Kidney glomerular epithelial cell (primary cell): ENCODE results near the gene GPR85.
"Not testable (repeated sequence)": the region's sequence is repeated elsewhere in the genome, so short reads cannot be mapped to it uniquely, and the experiment has no call there.

Experiments used
- DNase-seq: peaks from one replicate; lab custom pipeline; 2025; lab: John Stamatoyannopoulos, UW

The GPR85 gene

DNA sequence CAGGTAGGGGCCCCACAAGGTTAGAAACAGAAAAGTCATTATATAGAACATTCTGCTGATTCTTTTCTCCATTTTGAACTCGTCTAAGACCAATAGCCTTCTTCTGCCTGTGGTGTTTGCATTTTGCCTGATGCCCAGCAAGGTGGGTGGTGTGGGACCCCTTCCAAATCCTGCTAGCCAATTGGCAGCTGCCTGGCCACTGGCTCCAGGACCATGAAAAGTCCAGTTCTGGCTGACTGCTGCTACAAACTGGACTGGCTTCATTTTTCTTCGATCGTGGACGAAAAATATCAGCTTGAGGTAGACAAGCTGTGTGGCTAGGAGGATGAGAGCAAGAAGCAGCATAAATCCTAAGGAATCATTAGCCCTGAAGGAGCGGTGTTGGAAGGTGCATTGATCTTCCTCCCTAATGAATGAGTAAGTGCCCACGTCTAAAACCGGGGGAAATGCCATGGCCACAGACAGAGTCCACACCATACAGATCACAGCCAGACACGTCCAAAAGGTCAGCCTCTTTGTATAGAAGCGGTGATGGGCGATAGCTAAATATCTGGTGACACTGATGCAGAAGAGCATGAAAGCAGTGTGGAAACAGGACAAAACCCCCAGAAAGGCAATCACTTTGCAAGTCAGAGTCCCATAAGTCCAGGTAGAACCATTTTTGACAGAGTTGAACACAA lies 2.7 kb downstream of the GPR85 start:
- no peak for DNase-seq

DNA sequence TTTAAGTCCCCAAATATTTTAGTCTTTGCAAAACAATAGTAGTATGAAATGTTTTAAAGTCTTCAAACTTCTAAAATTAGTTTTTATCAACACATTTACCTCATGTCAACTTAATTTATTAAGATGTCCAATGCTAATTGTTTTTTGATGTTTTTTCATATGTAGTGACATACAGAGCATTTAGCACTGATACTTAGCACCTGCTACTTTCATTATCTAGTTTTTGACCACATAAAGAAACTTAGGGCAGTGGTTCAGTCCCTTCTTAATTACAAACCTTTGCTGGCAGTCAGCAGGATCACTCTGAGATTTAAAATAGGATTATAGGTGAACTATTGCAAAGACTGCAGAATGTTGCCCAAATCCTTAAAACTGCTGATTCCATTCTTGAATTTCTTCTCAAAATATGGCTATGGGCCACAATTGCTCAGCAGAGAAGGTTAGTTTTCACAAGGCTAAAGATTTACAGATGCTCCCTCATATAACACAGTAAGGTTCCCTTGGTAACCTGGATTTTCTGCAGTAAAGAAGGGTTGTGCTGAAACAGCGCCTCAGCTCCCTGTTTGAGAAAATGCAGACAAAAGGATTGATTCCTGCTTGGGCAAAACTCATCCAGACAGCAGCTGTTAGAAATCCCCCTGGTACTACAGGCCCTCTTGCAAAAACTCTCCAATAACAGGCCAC lies 3.4 kb downstream of the GPR85 start:
- DNase-seq: no peak

DNA sequence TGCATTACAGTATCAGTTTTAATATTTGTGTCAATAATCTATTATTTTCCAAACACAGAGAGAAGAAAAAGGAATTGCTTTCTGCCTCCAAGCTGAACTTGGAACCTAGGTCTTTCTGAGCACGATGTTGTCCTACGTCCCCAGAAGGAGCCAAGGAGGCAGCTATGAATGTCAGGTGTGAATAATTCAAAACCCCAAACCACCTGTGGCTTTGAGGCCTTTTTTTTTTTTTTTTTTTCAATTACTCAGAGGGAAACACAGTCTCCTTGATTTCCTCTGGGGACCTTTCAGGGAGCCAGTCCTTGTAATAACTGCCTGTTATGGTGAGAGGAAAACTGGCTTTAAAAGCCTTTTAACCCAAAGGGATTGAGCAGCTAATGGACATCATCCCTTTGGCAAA lies 8.3 kb downstream of the GPR85 start:
- no peak for DNase-seq

GRCh38 chr7:113076703-113077102 lies 9.9 kb downstream of the GPR85 start:
- no peak for DNase-seq

DNA sequence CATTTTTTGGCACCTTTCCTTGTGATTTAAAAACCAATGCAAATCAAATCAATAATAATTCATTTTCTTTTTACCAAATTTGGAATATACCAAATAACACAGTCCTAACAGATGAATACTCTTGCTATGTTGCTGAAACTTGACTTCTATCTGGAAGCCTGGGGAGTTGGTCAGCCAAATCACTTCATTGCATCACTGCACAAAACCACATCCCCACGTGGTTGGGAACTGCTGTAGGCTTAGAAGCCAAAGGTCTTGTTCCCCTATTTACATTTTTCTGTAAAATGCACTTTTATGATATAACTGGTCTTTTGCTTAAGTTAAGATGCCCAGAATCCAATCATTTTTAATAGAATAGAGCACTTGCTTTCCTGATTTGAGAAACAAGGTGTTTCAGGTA lies 15.2 kb downstream of the GPR85 start:
- DNase-seq: no peak

DNA sequence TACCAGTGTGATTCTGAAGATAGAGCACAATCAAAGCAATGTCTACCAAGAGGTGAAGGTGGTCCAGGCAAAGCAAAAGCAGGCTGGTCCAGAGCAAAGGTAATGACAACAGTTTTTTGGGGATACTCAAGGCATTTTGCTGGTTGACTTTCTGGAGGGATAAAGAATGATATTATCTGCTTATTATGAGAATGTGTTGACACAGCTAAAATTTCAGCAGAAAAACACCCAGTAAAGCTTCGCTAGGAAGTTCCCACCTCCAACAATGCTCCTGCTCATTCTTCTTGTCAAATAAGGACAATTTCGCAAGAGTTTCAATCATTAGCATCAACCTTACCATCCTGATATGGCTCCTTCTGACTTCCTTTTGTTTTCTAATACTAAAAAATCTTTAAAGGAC lies 24.1 kb downstream of the GPR85 start:
- DNase-seq: no peak

- DNase-seq: no peak
Observed at GRCh38 chr7:113060100-113060499, 26.5 kb downstream of the GPR85 start.

DNA sequence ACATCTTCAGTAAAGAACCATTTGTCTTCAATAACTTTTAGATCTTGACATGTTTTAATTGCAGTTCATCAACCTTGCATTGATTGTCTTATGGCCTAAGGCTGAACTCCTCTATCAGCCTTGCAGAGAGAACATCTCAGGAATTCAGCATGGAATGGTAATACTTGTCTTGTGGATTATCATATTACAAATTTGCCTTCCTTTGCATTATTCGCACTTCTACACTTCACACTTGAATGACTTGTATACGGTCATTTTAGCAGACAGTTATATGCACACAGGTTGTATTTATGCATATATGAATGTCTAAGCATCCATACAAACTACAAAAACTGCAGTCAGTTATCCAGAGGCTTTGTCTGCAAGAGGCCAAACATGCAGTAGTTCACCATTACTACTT lies 31.7 kb downstream of the GPR85 start:
- DNase-seq: no peak

DNA sequence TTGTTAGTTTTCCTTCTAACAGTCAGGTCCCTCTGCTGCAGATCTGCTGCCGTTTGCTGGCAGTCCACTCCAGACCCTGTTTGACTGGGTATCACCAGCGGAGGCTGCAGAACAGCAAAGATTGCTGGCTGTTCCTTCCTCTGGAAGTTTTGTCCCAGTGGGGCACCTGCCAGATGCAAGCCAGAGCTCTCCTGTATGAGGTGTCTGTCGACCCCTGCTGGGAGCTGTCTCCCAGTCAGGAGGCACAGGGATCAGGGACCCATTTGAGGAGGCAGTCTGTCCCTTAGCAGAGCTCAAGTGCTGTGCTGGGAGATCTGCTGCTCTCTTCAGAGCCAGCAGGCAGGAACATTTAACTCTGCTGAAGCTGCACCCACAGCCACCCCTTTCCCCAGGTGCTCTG lies 32.4 kb downstream of the GPR85 start:
- DNase-seq: not testable (repeated sequence)

GRCh38 chr7:113049221-113049620 lies 37.4 kb downstream of the GPR85 start:
- DNase-seq: not testable (repeated sequence)

DNA sequence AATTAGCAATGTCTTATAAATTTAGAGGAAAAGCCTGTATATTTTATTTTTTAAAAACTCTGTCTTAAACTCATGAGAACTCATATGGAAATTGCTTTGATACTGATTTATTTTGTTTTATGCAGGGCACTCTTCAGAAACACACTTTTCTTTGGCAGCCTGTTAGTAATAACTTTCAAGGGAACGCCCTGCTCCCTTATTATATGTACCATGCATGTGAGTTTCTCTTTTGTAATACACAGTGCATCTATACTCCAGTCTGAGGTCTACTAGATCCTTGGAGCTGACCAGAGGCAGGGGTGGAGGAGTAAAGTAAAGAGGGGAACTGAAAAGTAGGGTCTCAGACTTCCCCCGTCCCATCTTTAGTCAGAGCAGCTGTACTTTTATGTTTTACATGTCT lies 40.2 kb downstream of the GPR85 start:
- DNase-seq: no peak

- no peak for DNase-seq
Observed at GRCh38 chr7:113045379-113045778, 41.2 kb downstream of the GPR85 start.

- DNase-seq: no peak
Observed at GRCh38 chr7:113044394-113044793, 42.2 kb downstream of the GPR85 start.

- DNase-seq: no peak
Observed at GRCh38 chr7:113040849-113041248, 45.8 kb downstream of the GPR85 start.

DNA sequence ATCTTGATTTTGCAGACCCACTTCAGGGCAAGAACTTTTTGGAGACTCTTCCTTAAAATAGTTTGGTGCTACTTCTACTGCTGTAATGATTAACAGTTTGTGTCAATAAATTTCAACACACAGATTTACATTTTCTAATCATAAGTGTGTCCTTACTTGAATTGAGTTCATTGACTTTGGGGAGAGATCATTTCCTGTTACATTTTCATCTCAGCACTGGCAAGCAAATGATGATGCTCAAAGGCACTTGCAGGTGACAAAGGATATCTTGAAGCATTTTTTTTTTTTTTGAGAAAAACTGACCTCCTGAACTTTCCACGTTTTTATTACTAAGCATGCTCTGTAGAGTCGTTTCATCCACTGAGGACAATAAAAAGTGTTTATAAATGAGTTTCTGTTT lies 52.7 kb downstream of the GPR85 start:
- DNase-seq: no peak
